ENCODE results near the gene ASB5. TPM values are rescaled to one million over a fixed set of nuclear protein-coding genes. Genes with fewer than 3 reads are reported as not detected.

ASB5 gene
- polyA plus RNA-seq, 1 donor (not counting 4 experiments of a cell fraction or from before 2014, with no cell fraction given), result not detected

DNA sequence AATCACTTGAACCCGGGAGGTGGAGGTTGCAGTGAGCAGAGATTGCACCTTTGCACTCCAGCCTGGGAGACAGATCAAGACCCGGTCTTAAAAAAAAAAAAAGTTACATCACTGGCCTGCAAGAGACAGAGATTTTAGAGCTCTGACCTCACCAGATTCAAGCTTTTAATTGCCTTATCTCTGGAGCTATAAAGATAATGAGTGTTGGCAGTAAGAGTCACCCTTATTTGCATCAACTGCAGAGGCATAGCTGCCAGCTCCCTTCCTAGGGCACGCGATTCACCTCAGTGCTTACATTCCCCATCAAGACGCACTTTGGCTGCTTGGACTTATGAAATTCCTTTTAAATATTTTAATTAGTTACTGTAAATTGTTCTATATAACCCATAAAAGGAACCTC lies 61.2 kb downstream of the ASB5 start:
- no peak for TF ChIP-seq EZH2 (IDR thresholded peaks at IDR 0.05; ENCODE audit: low read length)
- TF ChIP-seq, protein P1, sequence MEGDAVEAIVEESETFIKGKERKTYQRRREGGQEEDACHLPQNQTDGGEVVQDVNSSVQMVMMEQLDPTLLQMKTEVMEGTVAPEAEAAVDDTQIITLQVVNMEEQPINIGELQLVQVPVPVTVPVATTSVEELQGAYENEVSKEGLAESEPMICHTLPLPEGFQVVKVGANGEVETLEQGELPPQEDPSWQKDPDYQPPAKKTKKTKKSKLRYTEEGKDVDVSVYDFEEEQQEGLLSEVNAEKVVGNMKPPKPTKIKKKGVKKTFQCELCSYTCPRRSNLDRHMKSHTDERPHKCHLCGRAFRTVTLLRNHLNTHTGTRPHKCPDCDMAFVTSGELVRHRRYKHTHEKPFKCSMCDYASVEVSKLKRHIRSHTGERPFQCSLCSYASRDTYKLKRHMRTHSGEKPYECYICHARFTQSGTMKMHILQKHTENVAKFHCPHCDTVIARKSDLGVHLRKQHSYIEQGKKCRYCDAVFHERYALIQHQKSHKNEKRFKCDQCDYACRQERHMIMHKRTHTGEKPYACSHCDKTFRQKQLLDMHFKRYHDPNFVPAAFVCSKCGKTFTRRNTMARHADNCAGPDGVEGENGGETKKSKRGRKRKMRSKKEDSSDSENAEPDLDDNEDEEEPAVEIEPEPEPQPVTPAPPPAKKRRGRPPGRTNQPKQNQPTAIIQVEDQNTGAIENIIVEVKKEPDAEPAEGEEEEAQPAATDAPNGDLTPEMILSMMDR (optimal IDR thresholded peaks at IDR 0.05 in 1 of 3, IDR thresholded peaks at IDR 0.05 in 1 of 3, conservative IDR thresholded peaks at IDR 0.05 in 1 of 3; ENCODE audit: extremely low read depth in 1 of 3, insufficient read depth in 2 of 3, low read length in 3 of 3), result no peak
- dilution Hi-C loops (cut with MboI; ENCODE audit: extremely low pct_ligation_motif_present, low sequenced_read_pairs), result no loop called here
- no peak overlapping the region for H3K4me2 ChIP-seq (ENCODE audit: control insufficient read depth, extremely low read depth, insufficient read depth, low read depth, low read length)
- H3K4me1 ChIP-seq (ENCODE audit: control insufficient read depth, extremely low read depth, insufficient read depth, low read length), result no peaks in the 10 kb centered on the region
- H3K9ac ChIP-seq (ENCODE audit: control insufficient read depth, extremely low read depth, insufficient read depth, low read length), result no peak overlapping the region
- H4K20me1 ChIP-seq (ENCODE audit: control insufficient read depth, extremely low read depth, insufficient read depth, low read length), result no peaks in the 10 kb centered on the region
- no peak overlapping the region for H2AFZ ChIP-seq (ENCODE audit: control insufficient read depth, low read length)
- FAIRE-seq, result no peak
- no peak overlapping the region for H3K4me3 ChIP-seq (ENCODE audit: control insufficient read depth in 2 of 3, extremely low read depth in 1 of 3, insufficient read depth in 2 of 3, low read depth in 1 of 3, low read length in 3 of 3)
- H3K36me3 ChIP-seq (ENCODE audit: control insufficient read depth in 2 of 2, extremely low read depth in 1 of 2, insufficient read depth in 2 of 2, low read length in 2 of 2), result no peaks in the 10 kb centered on the region
- H3K9me3 ChIP-seq (ENCODE audit: control insufficient read depth, low read depth, low read length), result no peaks in the 10 kb centered on the region
- no peak overlapping the region for H3K27ac ChIP-seq (ENCODE audit: control insufficient read depth, insufficient read depth, low read length)
- DNase-seq (ENCODE audit: low read depth, low spot score), result no peak
- no peaks in the 10 kb centered on the region for H3K9me1 ChIP-seq (ENCODE audit: control insufficient read depth, extremely low read depth, insufficient read depth, low read length)
- H3K79me2 ChIP-seq (ENCODE audit: control insufficient read depth, insufficient read depth, low read length), result no peaks in the 10 kb centered on the region
- peaks cover 11% of the 10 kb centered on the region for H3K27me3 ChIP-seq (ENCODE audit: control insufficient read depth, extremely low read depth, insufficient read depth, low read length)

GRCh38 chr4:176205299-176205698 lies 63.7 kb downstream of the ASB5 start:
- Histone ChIP-seq H3K9me1 (ENCODE audit: control insufficient read depth, extremely low read depth, insufficient read depth, low read length) (no peaks in the 10 kb centered on the region), H3K9ac (ENCODE audit: control insufficient read depth, extremely low read depth, insufficient read depth, low read length) (no peak overlapping the region), H3K4me3 (ENCODE audit: control insufficient read depth in 2 of 3, extremely low read depth in 1 of 3, insufficient read depth in 2 of 3, low read depth in 1 of 3, low read length in 3 of 3) (no peak overlapping the region), H3K4me1 (ENCODE audit: control insufficient read depth, extremely low read depth, insufficient read depth, low read length) (no peaks in the 10 kb centered on the region), H3K27ac (ENCODE audit: control insufficient read depth, insufficient read depth, low read length) (no peak overlapping the region), H3K79me2 (ENCODE audit: control insufficient read depth, insufficient read depth, low read length) (no peaks in the 10 kb centered on the region), H4K20me1 (ENCODE audit: control insufficient read depth, extremely low read depth, insufficient read depth, low read length) (no peaks in the 10 kb centered on the region), H3K27me3 (ENCODE audit: control insufficient read depth, extremely low read depth, insufficient read depth, low read length) (peaks cover 11% of the 10 kb centered on the region), H3K9me3 (ENCODE audit: control insufficient read depth, low read depth, low read length) (no peaks in the 10 kb centered on the region), H2AFZ (ENCODE audit: control insufficient read depth, low read length) (no peak overlapping the region), H3K36me3 (ENCODE audit: control insufficient read depth in 2 of 2, extremely low read depth in 1 of 2, insufficient read depth in 2 of 2, low read length in 2 of 2) (no peaks in the 10 kb centered on the region), H3K4me2 (ENCODE audit: control insufficient read depth, extremely low read depth, insufficient read depth, low read depth, low read length) (no peak overlapping the region)
- no peak for TF ChIP-seq EZH2 (IDR thresholded peaks at IDR 0.05; ENCODE audit: low read length)
- TF ChIP-seq, protein P1 (optimal IDR thresholded peaks at IDR 0.05 in 1 of 3, IDR thresholded peaks at IDR 0.05 in 1 of 3, conservative IDR thresholded peaks at IDR 0.05 in 1 of 3; ENCODE audit: extremely low read depth in 1 of 3, insufficient read depth in 2 of 3, low read length in 3 of 3), result no peak
- dilution Hi-C loops (cut with MboI; ENCODE audit: extremely low pct_ligation_motif_present, low sequenced_read_pairs), result no loop called here
- DNase-seq (ENCODE audit: low read depth, low spot score), result no peak
- FAIRE-seq, result no peak

Measured in keratinocyte (primary cell).